Activated naive CD8-positive, alpha-beta T cell treated with anti-CD3 and anti-CD28 coated beads, Interleukin-2, amount 10 ng/mL, durations not matched to agents 7 days and 5 days (primary cell): Measurements from ENCODE around the gene SNX8. TPM values are rescaled to one million over a fixed set of nuclear protein-coding genes. Genes with fewer than 3 reads are reported as not detected.

Experiments
- microRNA-seq: library from miRNA; unstranded; fragments of <30 nt; microRNA quantifications from one replicate; pipeline ENCODE4 v1.2.0, GENCODE V29; 2022
- total RNA-seq, 2 experiments: library from RNA; stranded (reverse); gene quantifications; one replicate each; pipeline ENCODE4 v1.2.3, GENCODE V29; 2021

Gene SNX8
- total RNA-seq, 2 experiments from 2014 or later = 18.6 to 22.1 TPM

Small RNA genes lying within 50 kb of the gene (microRNA-seq; reads per million reads assigned to microRNA genes)
- gene MIR6836 = not detected

Other genes starting within 250 kb of the SNX8 start
- 10 to 100 TPM; 72.7 to 82.6 TPM for gene MAD1L1, start 81.5 kb downstream of the SNX8 start, total RNA-seq
- 10 to 100 TPM; 27.4 to 29.3 TPM for gene MRM2, start 72.2 kb downstream of the SNX8 start, total RNA-seq
- gene NUDT1, start 72.2 kb downstream of the SNX8 start, total RNA-seq = 10 to 100 TPM; 92.2 to 95.8 TPM
- gene EIF3B, start 40.4 kb upstream of the SNX8 start, total RNA-seq = 100 to 1,000 TPM; 152 to 154 TPM
- gene CHST12, start 89.2 kb upstream of the SNX8 start, total RNA-seq = 10 to 100 TPM; 49.5 to 51.1 TPM
- not detected for gene GRIFIN, start 162.0 kb upstream of the SNX8 start, total RNA-seq
- 100 to 1,000 TPM; 115 to 121 TPM for gene LFNG, start 205.3 kb upstream of the SNX8 start, total RNA-seq
- gene BRAT1, start 241.1 kb upstream of the SNX8 start, total RNA-seq = 10 to 100 TPM; 33.5 to 40.1 TPM
- gene IQCE, start 244.5 kb upstream of the SNX8 start, total RNA-seq = 10 to 100 TPM in 1 of 2 experiments, 1 to 10 TPM in 1; 8.3 to 10.0 TPM